Activated T-helper 1 cell treated with Interleukin-2 at 50 U/mL for 16 hours (primary cell): ENCODE measurements around the gene SYNJ2.
A peak's percentile ranks its signal among the peaks of the same experiment; 100 is the strongest.

Experiments used
- DNase-seq: peaks from one replicate; pipeline ENCODE4 v3.0.0-alpha.2; 2020; ENCODE audit warnings: low read depth

Gene SYNJ2

GRCh38 chr6:158057213-158057987, 75.7 kb downstream of the SYNJ2 start:
- DNase-seq, result no peak

- DNase-seq, result no peak
These were observed 76.5 kb downstream of the SYNJ2 start for GRCh38 chr6:158058171-158058651.

- no peak for DNase-seq
These were observed 77.4 kb downstream of the SYNJ2 start for GRCh38 chr6:158059108-158059507.

- no peak for DNase-seq
These were observed 79.0 kb downstream of the SYNJ2 start for GRCh38 chr6:158060455-158061360.

- DNase-seq, result no peak
These were observed 79.7 kb downstream of the SYNJ2 start for GRCh38 chr6:158061361-158061708.

GRCh38 chr6:158061709-158062461, 80.2 kb downstream of the SYNJ2 start:
- DNase-seq, result no peak

- no peak for DNase-seq
These were observed 82.1 kb downstream of the SYNJ2 start for GRCh38 chr6:158063736-158064135.

GRCh38 chr6:158064725-158065251, 83.1 kb downstream of the SYNJ2 start:
- DNase-seq, result no peak

GRCh38 chr6:158066136-158066781, 84.6 kb downstream of the SYNJ2 start:
- DNase-seq, result no peak

GRCh38 chr6:158067436-158068015, 85.9 kb downstream of the SYNJ2 start:
- no peak for DNase-seq

- DNase-seq, result no peak
These were observed 86.7 kb downstream of the SYNJ2 start for GRCh38 chr6:158068156-158068892.

- DNase-seq, result no peak
These were observed 87.5 kb downstream of the SYNJ2 start for GRCh38 chr6:158068893-158069799.

GRCh38 chr6:158069800-158070195, 88.1 kb downstream of the SYNJ2 start:
- no peak for DNase-seq

GRCh38 chr6:158070513-158070912, 88.8 kb downstream of the SYNJ2 start:
- no peak for DNase-seq

GRCh38 chr6:158071121-158072082, 89.7 kb downstream of the SYNJ2 start:
- no peak for DNase-seq

GRCh38 chr6:158072083-158072721, 90.5 kb downstream of the SYNJ2 start:
- peak; percentile 43 for DNase-seq

GRCh38 chr6:158073776-158074175, 92.1 kb downstream of the SYNJ2 start:
- DNase-seq, result no peak

- DNase-seq, result no peak
These were observed 94.9 kb downstream of the SYNJ2 start for GRCh38 chr6:158076548-158076947.
